Measurements from ENCODE around the gene TENT5A. TPM values are rescaled to one million over a fixed set of nuclear protein-coding genes. Genes with fewer than 3 reads are reported as not detected.

Gene TENT5A
- total RNA-seq, 1 experiment from 2014 or later: 1.7 TPM

GRCh38 chr6:81751388-81752083 is 945 bp downstream of the TENT5A start:
- DNase-seq (ENCODE audit: low read depth, low spot score) (no peak), ATAC-seq (peak; percentile 54)
- Histone ChIP-seq H3K9me3 (ENCODE audit: control insufficient read depth, insufficient read depth, low read depth, low read length) (no peaks in the 10 kb centered on the region), H3K4me1 (ENCODE audit: control insufficient read depth, insufficient read depth, low read length) (no peaks in the 10 kb centered on the region; the same call in 1 of the 2 replicates), H3K27ac (ENCODE audit: low read length) (no peak overlapping the region), H3K27me3 (ENCODE audit: control insufficient read depth, insufficient read depth, low read length) (peaks cover 24% of the 10 kb centered on the region), H3K4me3 (ENCODE audit: low read depth in 2 of 2, low read length in 2 of 2) (peak overlapping the region; percentile 55 to 82), H3K36me3 (ENCODE audit: control insufficient read depth, insufficient read depth, low read length) (no peaks in the 10 kb centered on the region)
- intact Hi-C loops (cut with micrococcal nuclease; ENCODE audit: unreplicated experiment) (no loop called here), in situ Hi-C loops (cut with HindIII; ENCODE audit: low pct_unique_long_range_greater_than_20kb, low sequenced_read_pairs) (no loop called here)
- BruUV-seq (replicated peaks): no TSS peak
- TF ChIP-seq CTCF (IDR thresholded peaks at IDR 0.05) (no peak), REST (IDR thresholded peaks at IDR 0.05; ENCODE audit: insufficient read depth in 1 of 2, low read depth in 2 of 2, low read length in 1 of 2) (no peak), POLR2AphosphoS5 (IDR thresholded peaks at IDR 0.05; ENCODE audit: low read depth, low read length) (no peak), TCF7L2 (IDR thresholded peaks at IDR 0.05; ENCODE audit: low read depth, low read length) (no peak), SIN3A (IDR thresholded peaks at IDR 0.05; ENCODE audit: borderline replicate concordance, insufficient read depth, low read depth, low read length) (no peak)
- ChIA-PET CTCF (interaction anchor here (0.6 kb wide), 1 partner anchor 1289 kb away, joined by 3 read pairs; no protein-coding TSS in a partner anchor), POLR2A (interaction anchor here (0.7 kb wide), 1 partner anchor 97 kb away, joined by 3 read pairs; no protein-coding TSS in a partner anchor)

- no peak for DNase-seq (ENCODE audit: low read depth, low spot score)
- BruUV-seq (replicated peaks): no TSS peak
- in situ Hi-C loops (cut with HindIII; ENCODE audit: low pct_unique_long_range_greater_than_20kb, low sequenced_read_pairs): no loop called here
Observed at GRCh38 chr6:81750681-81751387, 1.6 kb downstream of the TENT5A start.

More at GRCh38 chr6:81750681-81751387, 1.6 kb downstream of the TENT5A start:
- Histone ChIP-seq H3K36me3 (ENCODE audit: control insufficient read depth, insufficient read depth, low read length) (no peaks in the 10 kb centered on the region), H3K4me1 (ENCODE audit: control insufficient read depth, insufficient read depth, low read length) (no peaks in the 10 kb centered on the region; the same call in 1 of the 2 replicates), H3K4me3 (ENCODE audit: low read depth in 2 of 2, low read length in 2 of 2) (peak overlapping the region; percentile 55 to 82), H3K27ac (ENCODE audit: low read length) (no peak overlapping the region), H3K27me3 (ENCODE audit: control insufficient read depth, insufficient read depth, low read length) (peaks cover 24% of the 10 kb centered on the region), H3K9me3 (ENCODE audit: control insufficient read depth, insufficient read depth, low read depth, low read length) (no peaks in the 10 kb centered on the region)
- no peak for ATAC-seq
- intact Hi-C loops (cut with micrococcal nuclease; ENCODE audit: unreplicated experiment): no loop called here
- ChIA-PET CTCF (no interaction called here), POLR2A (interaction anchor here (0.7 kb wide), 1 partner anchor 96 kb away, joined by 3 read pairs; no protein-coding TSS in a partner anchor)
- no peak for TF ChIP-seq POLR2AphosphoS5 (IDR thresholded peaks at IDR 0.05; ENCODE audit: low read depth, low read length)
- no peak for TF ChIP-seq REST (IDR thresholded peaks at IDR 0.05; ENCODE audit: insufficient read depth in 1 of 2, low read depth in 2 of 2, low read length in 1 of 2)
- TF ChIP-seq TCF7L2 (IDR thresholded peaks at IDR 0.05; ENCODE audit: low read depth, low read length): no peak
- no peak for TF ChIP-seq SIN3A (IDR thresholded peaks at IDR 0.05; ENCODE audit: borderline replicate concordance, insufficient read depth, low read depth, low read length)
- TF ChIP-seq CTCF (IDR thresholded peaks at IDR 0.05): no peak

All from Panc1 (cell line).